ENCODE measurements around the gene PAGE2. TPM values are rescaled to one million over a fixed set of nuclear protein-coding genes. Genes with fewer than 3 reads are reported as not detected.

PAGE2 gene
- total and polyA plus RNA-seq, 2 donors from 2014 or later: not detected

- Histone ChIP-seq H3K4me1 (ENCODE audit: control insufficient read depth in 2 of 3, insufficient read depth in 2 of 3, low read depth in 1 of 3, low read length in 3 of 3) (no peaks in the 10 kb centered on the region), H3K9ac (ENCODE audit: low read length in 3 of 3) (no peak overlapping the region), H3K36me3 (ENCODE audit: control insufficient read depth in 2 of 3, insufficient read depth in 3 of 3, low read length in 3 of 3) (no peaks in the 10 kb centered on the region), H3K4me3 (ENCODE audit: low read length in 3 of 3) (no peak overlapping the region), H3K27me3 (ENCODE audit: control insufficient read depth, insufficient read depth, low read length) (peaks cover 2% of the 10 kb centered on the region), H3K27ac (ENCODE audit: low read depth in 2 of 2, low read length in 2 of 2) (no peak overlapping the region), H3K9me3 (ENCODE audit: control insufficient read depth in 2 of 3, insufficient read depth in 1 of 3, low read length in 3 of 3) (no peaks in the 10 kb centered on the region)
- FAIRE-seq (no peak), DNase-seq (no peak)
- intact Hi-C loops (cut with DNase I): no loop called here
- TF ChIP-seq CTCF (IDR thresholded peaks at IDR 0.05; ENCODE audit: borderline replicate concordance, extremely low read depth, insufficient read depth): no peak
Measured at GRCh38 chrX:55118574-55118973, 29.8 kb downstream of the PAGE2 start.

GRCh38 chrX:55119271-55119670 lies 30.5 kb downstream of the PAGE2 start:
- no peak overlapping the region for H3K27ac ChIP-seq (ENCODE audit: low read depth in 2 of 2, low read length in 2 of 2)
- no peak overlapping the region for H3K9ac ChIP-seq (ENCODE audit: low read length in 3 of 3)
- DNase-seq (no peak), FAIRE-seq (no peak)
- H3K36me3 ChIP-seq (ENCODE audit: control insufficient read depth in 2 of 3, insufficient read depth in 3 of 3, low read length in 3 of 3): no peaks in the 10 kb centered on the region
- no peaks in the 10 kb centered on the region for H3K9me3 ChIP-seq (ENCODE audit: control insufficient read depth in 2 of 3, insufficient read depth in 1 of 3, low read length in 3 of 3)
- no peak overlapping the region for H3K4me3 ChIP-seq (ENCODE audit: low read length in 3 of 3)
- peaks cover 2% of the 10 kb centered on the region for H3K27me3 ChIP-seq (ENCODE audit: control insufficient read depth, insufficient read depth, low read length)
- TF ChIP-seq CTCF (IDR thresholded peaks at IDR 0.05; ENCODE audit: borderline replicate concordance, extremely low read depth, insufficient read depth): no peak
- intact Hi-C loops (cut with DNase I): no loop called here
- no peaks in the 10 kb centered on the region for H3K4me1 ChIP-seq (ENCODE audit: control insufficient read depth in 2 of 3, insufficient read depth in 2 of 3, low read depth in 1 of 3, low read length in 3 of 3)

- H3K27me3 ChIP-seq (ENCODE audit: control insufficient read depth, insufficient read depth, low read length): peaks cover 2% of the 10 kb centered on the region
- H3K4me1 ChIP-seq (ENCODE audit: control insufficient read depth in 2 of 3, insufficient read depth in 2 of 3, low read depth in 1 of 3, low read length in 3 of 3): no peaks in the 10 kb centered on the region
- H3K36me3 ChIP-seq (ENCODE audit: control insufficient read depth in 2 of 3, insufficient read depth in 3 of 3, low read length in 3 of 3): no peaks in the 10 kb centered on the region
- DNase-seq: no peak
- TF ChIP-seq CTCF (IDR thresholded peaks at IDR 0.05; ENCODE audit: borderline replicate concordance, extremely low read depth, insufficient read depth): no peak
- intact Hi-C loops (cut with DNase I): no loop called here
- H3K9ac ChIP-seq (ENCODE audit: low read length in 3 of 3): no peak overlapping the region
- H3K4me3 ChIP-seq (ENCODE audit: low read length in 3 of 3): no peak overlapping the region
- H3K27ac ChIP-seq (ENCODE audit: low read depth in 2 of 2, low read length in 2 of 2): no peak overlapping the region
- no peak for FAIRE-seq
- H3K9me3 ChIP-seq (ENCODE audit: control insufficient read depth in 2 of 3, insufficient read depth in 1 of 3, low read length in 3 of 3): no peaks in the 10 kb centered on the region
Measured at GRCh38 chrX:55119712-55120111, 30.9 kb downstream of the PAGE2 start.

GRCh38 chrX:55120761-55121358 lies 32.0 kb downstream of the PAGE2 start:
- no peak for TF ChIP-seq CTCF (IDR thresholded peaks at IDR 0.05; ENCODE audit: borderline replicate concordance, extremely low read depth, insufficient read depth)
- Histone ChIP-seq H3K27ac (ENCODE audit: low read depth in 2 of 2, low read length in 2 of 2) (no peak overlapping the region), H3K9me3 (ENCODE audit: control insufficient read depth in 2 of 3, insufficient read depth in 1 of 3, low read length in 3 of 3) (no peaks in the 10 kb centered on the region), H3K4me1 (ENCODE audit: control insufficient read depth in 2 of 3, insufficient read depth in 2 of 3, low read depth in 1 of 3, low read length in 3 of 3) (no peaks in the 10 kb centered on the region), H3K36me3 (ENCODE audit: control insufficient read depth in 2 of 3, insufficient read depth in 3 of 3, low read length in 3 of 3) (no peaks in the 10 kb centered on the region), H3K27me3 (ENCODE audit: control insufficient read depth, insufficient read depth, low read length) (peaks cover 7% of the 10 kb centered on the region), H3K9ac (ENCODE audit: low read length in 3 of 3) (no peak overlapping the region), H3K4me3 (ENCODE audit: low read length in 3 of 3) (no peak overlapping the region)
- FAIRE-seq (no peak), DNase-seq (peak in 1 of 5 donors; percentile 7)
- intact Hi-C loops (cut with DNase I): no loop called here
